CD8-positive, alpha-beta memory T cell (primary cell): ENCODE data around the gene SSC4D. TPM values are rescaled to one million over a fixed set of nuclear protein-coding genes. Genes with fewer than 3 reads are reported as not detected.

ENCODE experiments used
- CTCF ChIA-PET: fragments of 350-600 bp; sonication (Branson Sonifier 250); formaldehyde crosslinking; loops from one replicate; lab custom pipeline; 2021; ENCODE audit warnings: antibody characterized with exemption; lab: Charles Lee
- POLR2A ChIA-PET: fragments of 350-600 bp; sonication (Branson Sonifier 250); formaldehyde crosslinking; loops from one replicate; lab custom pipeline; 2021; ENCODE audit warnings: antibody characterized with exemption; lab: Charles Lee
- DNase-seq, 5 donors: peaks; one replicate each; pipeline versions ENCODE4 v3.0.0 to v3.0.0-alpha.2; 2020 to 2022; ENCODE audit warnings: mixed read lengths in 1 of 5
- H3K27ac ChIP-seq: one replicate; pipeline ENCODE4 v1.7.0; 2013; ENCODE audit warnings: low read depth, mild to moderate bottlenecking, low read length, moderate library complexity
- H3K27me3 ChIP-seq: 2 replicates; pipeline ENCODE4 v1.7.0; 2013; ENCODE audit warnings: low read length, mild to moderate bottlenecking; ENCODE audit not compliant: insufficient read depth, poor library complexity, severe bottlenecking
- H3K36me3 ChIP-seq: 2 replicates; pipeline ENCODE4 v1.7.0; 2013; ENCODE audit warnings: mild to moderate bottlenecking, low read length, moderate library complexity; ENCODE audit not compliant: insufficient read depth
- H3K4me1 ChIP-seq: 2 replicates; pipeline ENCODE4 v1.7.0; 2013; ENCODE audit warnings: mild to moderate bottlenecking, low read length, moderate library complexity; ENCODE audit not compliant: insufficient read depth
- H3K4me3 ChIP-seq: 2 replicates; pipeline ENCODE4 v1.7.0; 2013; ENCODE audit warnings: mild to moderate bottlenecking, low read length
- H3K9me3 ChIP-seq: 2 replicates; pipeline ENCODE4 v1.7.0; 2013; ENCODE audit warnings: mild to moderate bottlenecking, low read length
- H3K27ac Mint-ChIP-seq, 8 donors: one replicate each; pipeline ENCODE4 v1.8.0; 2020 to 2021; ENCODE audit warnings: mixed read lengths in 8 of 8, mild to moderate bottlenecking in 6 of 8, inconsistent platforms in 3 of 8, moderate library complexity in 3 of 8
- H3K27me3 Mint-ChIP-seq, 2 donors: one replicate each; pipeline ENCODE4 v1.8.0; 2020 to 2021; ENCODE audit warnings: mixed read lengths in 2 of 2, mild to moderate bottlenecking in 1 of 2, moderate library complexity in 1 of 2
- H3K36me3 Mint-ChIP-seq, 3 donors: one replicate each; pipeline ENCODE4 v1.8.0; 2020 to 2021; ENCODE audit warnings: mixed read lengths in 3 of 3, inconsistent platforms in 1 of 3, mild to moderate bottlenecking in 1 of 3
- H3K4me1 Mint-ChIP-seq, 3 donors: one replicate each; pipeline ENCODE4 v1.8.0; 2020 to 2021; ENCODE audit warnings: mixed read lengths in 3 of 3, inconsistent platforms in 1 of 3, mild to moderate bottlenecking in 1 of 3
- H3K4me3 Mint-ChIP-seq, 7 donors: one replicate each; pipeline ENCODE4 v1.8.0; 2020 to 2021; ENCODE audit warnings: mixed read lengths in 7 of 7, mild to moderate bottlenecking in 6 of 7, moderate library complexity in 4 of 7, inconsistent platforms in 2 of 7
- H3K9me3 Mint-ChIP-seq, 5 donors: one replicate each; pipeline ENCODE4 v1.8.0; 2020 to 2022; ENCODE audit warnings: mixed read lengths in 5 of 5, mild to moderate bottlenecking in 3 of 5, moderate library complexity in 2 of 5, inconsistent platforms in 1 of 5
- polyA plus RNA-seq: library from polyadenylated mRNA; unstranded; fragments of 300-500 nt; fragmentation: Illumina TruSeq; gene quantifications from one replicate; pipeline ENCODE4 v1.2.3, GENCODE V29; 2021
- total RNA-seq, 2 experiments: library from RNA; stranded (reverse); gene quantifications; one replicate each; pipeline ENCODE4 v1.2.3, GENCODE V29; 2021

SSC4D gene
- total and polyA plus RNA-seq, 3 experiments from 2014 or later, result 0.17 to 0.55 (median 0.35) TPM

DNA sequence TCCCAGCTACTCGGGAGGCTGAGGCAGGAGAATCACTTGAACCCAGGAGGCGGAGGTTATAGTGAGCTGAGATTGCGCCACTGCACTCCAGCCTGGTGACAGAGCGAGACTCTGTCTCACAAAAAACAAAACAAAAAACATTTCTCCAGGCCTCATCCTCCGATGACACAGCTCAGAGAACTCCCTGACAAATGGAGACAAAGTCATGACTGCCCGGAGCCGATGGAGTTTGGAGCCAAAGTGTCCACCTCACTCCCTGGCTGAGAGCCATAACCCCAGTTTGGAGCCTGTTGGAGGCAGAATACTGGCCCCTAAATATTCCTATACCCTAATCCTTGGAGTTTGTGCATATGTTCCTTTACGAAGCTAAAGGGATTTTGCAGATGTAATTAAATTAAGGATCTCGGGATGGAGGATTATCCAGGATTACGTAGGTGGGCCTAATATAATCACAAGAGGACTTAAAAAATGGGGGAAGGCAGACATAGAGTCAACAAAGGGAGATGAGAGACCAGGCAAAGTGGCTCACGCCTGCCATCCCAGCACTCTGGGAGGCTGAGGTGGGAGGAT, 22.7 kb downstream of the SSC4D start:
- no peaks in the 10 kb centered on the region for H3K36me3 Mint-ChIP-seq
- Histone ChIP-seq H3K4me3 (no peak overlapping the region), H3K4me1 (no peaks in the 10 kb centered on the region), H3K27ac (no peak overlapping the region), H3K36me3 (no peaks in the 10 kb centered on the region), H3K9me3 (no peaks in the 10 kb centered on the region), H3K27me3 (no peaks in the 10 kb centered on the region)
- no peaks in the 10 kb centered on the region for H3K4me1 Mint-ChIP-seq
- H3K9me3 Mint-ChIP-seq, result no peaks in the 10 kb centered on the region
- ChIA-PET POLR2A (no interaction called here), CTCF (no interaction called here)
- no peak for DNase-seq
- no peak overlapping the region for H3K27ac Mint-ChIP-seq
- no peak overlapping the region for H3K4me3 Mint-ChIP-seq
- no peaks in the 10 kb centered on the region for H3K27me3 Mint-ChIP-seq

GRCh38 chr7:76383089-76383944, 26.2 kb downstream of the SSC4D start:
- Mint-ChIP-seq H3K36me3 (no peaks in the 10 kb centered on the region), H3K9me3 (no peaks in the 10 kb centered on the region), H3K27ac (peak overlapping the region in 1 of 8 donors; percentile 20), H3K4me3 (no peak overlapping the region), H3K27me3 (no peaks in the 10 kb centered on the region), H3K4me1 (peaks cover 0 to 9% (median 6%) of the 10 kb centered on the region in 3 donors)
- POLR2A ChIA-PET, result no interaction called here
- DNase-seq, result no peak
- H3K36me3 ChIP-seq, result no peaks in the 10 kb centered on the region
- H3K27ac ChIP-seq, result peak overlapping the region; percentile 31
- no peaks in the 10 kb centered on the region for H3K27me3 ChIP-seq
- H3K9me3 ChIP-seq, result no peaks in the 10 kb centered on the region
- no peaks in the 10 kb centered on the region for H3K4me1 ChIP-seq
- CTCF ChIA-PET, result no interaction called here
- no peak overlapping the region for H3K4me3 ChIP-seq

GRCh38 chr7:76381814-76382213, 27.7 kb downstream of the SSC4D start:
- no peak for DNase-seq

DNA sequence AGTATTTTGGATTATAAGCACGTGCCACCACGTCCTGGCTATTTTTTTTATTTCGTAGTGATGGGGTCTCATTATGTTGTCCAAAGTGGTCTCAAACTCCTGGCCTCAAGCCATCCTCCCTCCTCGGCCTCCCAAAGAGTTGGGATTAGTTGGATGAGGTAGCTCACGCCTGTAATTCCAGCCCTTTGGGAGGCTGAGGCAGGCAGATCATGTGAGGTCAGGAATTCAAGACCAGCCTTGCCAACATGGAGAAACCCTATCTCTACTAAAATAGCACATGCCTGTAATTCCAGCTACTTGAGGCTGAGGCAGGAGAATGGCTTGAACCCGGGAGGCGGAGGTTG, 28.9 kb downstream of the SSC4D start:
- Mint-ChIP-seq H3K27ac (peak overlapping the region in 5 of 8 donors; percentile 42 to 84 (median 61)), H3K4me1 (peaks cover 0 to 9% (median 6%) of the 10 kb centered on the region in 3 donors), H3K36me3 (no peaks in the 10 kb centered on the region), H3K4me3 (peak overlapping the region; percentile 50 to 90 (median 76)), H3K9me3 (no peaks in the 10 kb centered on the region), H3K27me3 (no peaks in the 10 kb centered on the region)
- no peak for DNase-seq
- POLR2A ChIA-PET, result no interaction called here
- Histone ChIP-seq H3K4me1 (no peaks in the 10 kb centered on the region), H3K9me3 (no peaks in the 10 kb centered on the region), H3K4me3 (peak overlapping the region; percentile 61), H3K27ac (peak overlapping the region; percentile 71), H3K27me3 (no peaks in the 10 kb centered on the region), H3K36me3 (no peaks in the 10 kb centered on the region)
- CTCF ChIA-PET, result no interaction called here

More at GRCh38 chr7:76381814-76382213, 27.7 kb downstream of the SSC4D start:
- Mint-ChIP-seq H3K36me3 (no peaks in the 10 kb centered on the region), H3K27me3 (no peaks in the 10 kb centered on the region), H3K4me1 (peaks cover 0 to 9% (median 6%) of the 10 kb centered on the region in 3 donors), H3K9me3 (no peaks in the 10 kb centered on the region), H3K4me3 (peak overlapping the region in 1 of 7 donors; percentile 26), H3K27ac (no peak overlapping the region)
- ChIA-PET POLR2A (no interaction called here), CTCF (no interaction called here)
- H3K9me3 ChIP-seq, result no peaks in the 10 kb centered on the region
- H3K36me3 ChIP-seq, result no peaks in the 10 kb centered on the region
- no peak overlapping the region for H3K4me3 ChIP-seq
- no peaks in the 10 kb centered on the region for H3K27me3 ChIP-seq
- no peak overlapping the region for H3K27ac ChIP-seq
- no peaks in the 10 kb centered on the region for H3K4me1 ChIP-seq

- Mint-ChIP-seq H3K36me3 (no peaks in the 10 kb centered on the region), H3K27me3 (peaks cover 0 to 10% of the 10 kb centered on the region in 2 donors), H3K9me3 (no peaks in the 10 kb centered on the region), H3K27ac (peak overlapping the region in 1 of 8 donors; percentile 75), H3K4me1 (peaks cover 0 to 9% (median 6%) of the 10 kb centered on the region in 3 donors), H3K4me3 (peak overlapping the region in 1 of 7 donors; percentile 6)
- H3K27ac ChIP-seq, result no peak overlapping the region
- ChIA-PET POLR2A (no interaction called here), CTCF (interaction anchor here (0.7 kb wide), 1 partner anchor 13 kb away, joined by 3 read pairs; no protein-coding TSS in a partner anchor)
- H3K36me3 ChIP-seq, result no peaks in the 10 kb centered on the region
- H3K4me3 ChIP-seq, result no peak overlapping the region
- H3K9me3 ChIP-seq, result no peaks in the 10 kb centered on the region
- no peaks in the 10 kb centered on the region for H3K4me1 ChIP-seq
- no peak for DNase-seq
- no peaks in the 10 kb centered on the region for H3K27me3 ChIP-seq
Observed at GRCh38 chr7:76377186-76377918, 32.1 kb downstream of the SSC4D start.

GRCh38 chr7:76375251-76375650, 34.2 kb downstream of the SSC4D start:
- POLR2A ChIA-PET, result interaction anchor here (0.7 kb wide), 1 partner anchor 27 kb away, joined by 3 read pairs; no protein-coding TSS in a partner anchor
- no peaks in the 10 kb centered on the region for H3K27me3 ChIP-seq
- Mint-ChIP-seq H3K4me1 (peaks cover 0 to 5% (median 4%) of the 10 kb centered on the region in 3 donors), H3K9me3 (no peaks in the 10 kb centered on the region), H3K27me3 (peaks cover 3 to 21% of the 10 kb centered on the region in 2 donors), H3K36me3 (no peaks in the 10 kb centered on the region), H3K27ac (no peak overlapping the region), H3K4me3 (no peak overlapping the region)
- no peaks in the 10 kb centered on the region for H3K36me3 ChIP-seq
- H3K27ac ChIP-seq, result no peak overlapping the region
- H3K4me3 ChIP-seq, result no peak overlapping the region
- CTCF ChIA-PET, result no interaction called here
- no peak for DNase-seq
- no peaks in the 10 kb centered on the region for H3K4me1 ChIP-seq
- no peaks in the 10 kb centered on the region for H3K9me3 ChIP-seq

DNA sequence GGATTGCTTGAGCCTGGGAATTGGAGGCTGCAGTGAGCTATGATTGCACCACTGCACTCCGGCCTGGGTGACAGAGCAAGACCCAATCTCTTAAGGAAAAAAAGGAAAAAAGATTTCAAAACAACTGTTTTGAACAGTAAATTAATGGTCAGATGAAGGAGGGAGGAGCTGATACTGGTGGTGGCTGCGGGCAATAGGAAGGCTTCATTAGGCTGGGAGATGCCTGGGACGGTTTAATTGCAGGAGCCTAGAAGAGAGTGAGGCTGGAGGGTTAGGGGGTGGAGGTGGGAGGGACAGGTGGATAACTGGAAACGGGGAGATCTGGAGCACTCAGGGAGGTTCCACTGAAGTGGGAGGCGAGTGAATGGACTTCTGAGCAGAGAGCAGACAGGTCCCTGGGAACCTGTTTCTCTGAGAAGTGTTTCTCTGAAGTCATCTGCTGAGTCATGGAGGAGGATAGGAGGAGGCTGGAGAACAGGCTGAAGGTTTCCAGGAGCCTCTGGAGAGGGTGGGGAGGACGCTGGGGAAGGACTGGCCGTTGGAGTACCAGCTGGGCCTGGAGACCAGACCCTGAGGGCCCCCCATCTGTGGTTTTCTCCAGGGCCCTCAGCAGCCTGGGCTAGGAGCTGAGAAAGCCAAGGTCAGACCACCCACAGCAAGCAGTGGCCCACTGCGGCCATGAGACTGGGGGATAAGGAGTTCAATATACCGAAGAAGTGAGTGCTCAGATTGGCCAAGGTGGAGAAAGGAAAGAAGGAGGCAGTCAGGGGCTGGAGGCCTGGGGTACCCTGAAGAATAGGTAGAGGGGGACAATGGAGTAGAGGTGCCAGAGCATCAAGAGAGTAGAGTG, 36.3 kb downstream of the SSC4D start:
- Histone ChIP-seq H3K9me3 (no peaks in the 10 kb centered on the region), H3K4me3 (no peak overlapping the region), H3K4me1 (no peaks in the 10 kb centered on the region), H3K36me3 (no peaks in the 10 kb centered on the region), H3K27me3 (no peaks in the 10 kb centered on the region), H3K27ac (peak overlapping the region; percentile 73)
- Mint-ChIP-seq H3K9me3 (no peaks in the 10 kb centered on the region), H3K27me3 (peaks cover 4 to 22% of the 10 kb centered on the region in 2 donors), H3K27ac (no peak overlapping the region), H3K36me3 (no peaks in the 10 kb centered on the region), H3K4me3 (no peak overlapping the region), H3K4me1 (no peaks in the 10 kb centered on the region)
- POLR2A ChIA-PET, result no interaction called here
- CTCF ChIA-PET, result no interaction called here
- DNase-seq, result no peak
